ENCODE measurements around the gene SNX30.

Gene SNX30

GRCh38 chr9:112789891-112790774 lies 39.6 kb downstream of the SNX30 start (continued):
- TF ChIP-seq ZNF518A (tag by site-specific recombination; conservative IDR thresholded peaks at IDR 0.05; ENCODE audit: low read depth) (no peak), TRIM28 (IDR thresholded peaks at IDR 0.05; ENCODE audit: borderline replicate concordance, low read length) (no peak), SCRT1 (tag by site-specific recombination; IDR thresholded peaks at IDR 0.05; ENCODE audit: borderline replicate concordance) (no peak), ZNF488 (tag by site-specific recombination; IDR thresholded peaks at IDR 0.05) (no peak)

- no peaks in the 10 kb centered on the region for H3K36me3 ChIP-seq (ENCODE audit: control insufficient read depth in 2 of 2, insufficient read depth in 1 of 2, low read length in 2 of 2)
- H3K9me3 ChIP-seq (ENCODE audit: control insufficient read depth, insufficient read depth, low read depth, low read length): no peaks in the 10 kb centered on the region
- H3K4me3 ChIP-seq (ENCODE audit: low read depth, low read length): no peak overlapping the region
- ChIA-PET CTCF (interaction anchor here (0.6 to 1.8 kb wide), 17 partner anchors 8 to 701 kb away, joined by 3 to 9 read pairs (median 4); partner anchors contain the start of gene INIP), POLR2A (interaction anchor here (1.4 kb wide), 1 partner anchor 75 kb away, joined by 6 read pairs; the partner anchor contains the start of gene INIP)
- no peaks in the 10 kb centered on the region for H3K4me1 ChIP-seq (ENCODE audit: control insufficient read depth, insufficient read depth, low read length)
- TF ChIP-seq PRDM1 (tag by site-specific recombination; IDR thresholded peaks at IDR 0.05): peak; percentile 92
- TF ChIP-seq, protein P1, sequence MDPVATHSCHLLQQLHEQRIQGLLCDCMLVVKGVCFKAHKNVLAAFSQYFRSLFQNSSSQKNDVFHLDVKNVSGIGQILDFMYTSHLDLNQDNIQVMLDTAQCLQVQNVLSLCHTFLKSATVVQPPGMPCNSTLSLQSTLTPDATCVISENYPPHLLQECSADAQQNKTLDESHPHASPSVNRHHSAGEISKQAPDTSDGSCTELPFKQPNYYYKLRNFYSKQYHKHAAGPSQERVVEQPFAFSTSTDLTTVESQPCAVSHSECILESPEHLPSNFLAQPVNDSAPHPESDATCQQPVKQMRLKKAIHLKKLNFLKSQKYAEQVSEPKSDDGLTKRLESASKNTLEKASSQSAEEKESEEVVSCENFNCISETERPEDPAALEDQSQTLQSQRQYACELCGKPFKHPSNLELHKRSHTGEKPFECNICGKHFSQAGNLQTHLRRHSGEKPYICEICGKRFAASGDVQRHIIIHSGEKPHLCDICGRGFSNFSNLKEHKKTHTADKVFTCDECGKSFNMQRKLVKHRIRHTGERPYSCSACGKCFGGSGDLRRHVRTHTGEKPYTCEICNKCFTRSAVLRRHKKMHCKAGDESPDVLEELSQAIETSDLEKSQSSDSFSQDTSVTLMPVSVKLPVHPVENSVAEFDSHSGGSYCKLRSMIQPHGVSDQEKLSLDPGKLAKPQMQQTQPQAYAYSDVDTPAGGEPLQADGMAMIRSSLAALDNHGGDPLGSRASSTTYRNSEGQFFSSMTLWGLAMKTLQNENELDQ (tag by site-specific recombination; IDR thresholded peaks at IDR 0.05; ENCODE audit: low read depth): no peak
- no peak overlapping the region for H3K27ac ChIP-seq (ENCODE audit: extremely low read depth, low read depth, low read length)
These were observed 42.1 kb downstream of the SNX30 start for GRCh38 chr9:112792670-112793069.

- CTCF ChIA-PET: interaction anchor here (0.6 to 1.8 kb wide), 22 partner anchors 9 to 702 kb away, joined by 3 to 9 read pairs (median 4); partner anchors contain the start of gene INIP
- TF ChIP-seq KLF9 (tag by site-specific recombination; IDR thresholded peaks at IDR 0.05; ENCODE audit: low read depth): no peak
- no peak for TF ChIP-seq ZNF239 (tag by site-specific recombination; IDR thresholded peaks at IDR 0.05)
- peak; percentile 18; the same call in 1 of the 2 replicates for TF ChIP-seq GLIS1 (tag by site-specific recombination; IDR thresholded peaks at IDR 0.05)
- TF ChIP-seq PRDM10 (tag by site-specific recombination; IDR thresholded peaks at IDR 0.05): peak; percentile 54; the same call in 1 of the 2 replicates
- TF ChIP-seq, protein P2, sequence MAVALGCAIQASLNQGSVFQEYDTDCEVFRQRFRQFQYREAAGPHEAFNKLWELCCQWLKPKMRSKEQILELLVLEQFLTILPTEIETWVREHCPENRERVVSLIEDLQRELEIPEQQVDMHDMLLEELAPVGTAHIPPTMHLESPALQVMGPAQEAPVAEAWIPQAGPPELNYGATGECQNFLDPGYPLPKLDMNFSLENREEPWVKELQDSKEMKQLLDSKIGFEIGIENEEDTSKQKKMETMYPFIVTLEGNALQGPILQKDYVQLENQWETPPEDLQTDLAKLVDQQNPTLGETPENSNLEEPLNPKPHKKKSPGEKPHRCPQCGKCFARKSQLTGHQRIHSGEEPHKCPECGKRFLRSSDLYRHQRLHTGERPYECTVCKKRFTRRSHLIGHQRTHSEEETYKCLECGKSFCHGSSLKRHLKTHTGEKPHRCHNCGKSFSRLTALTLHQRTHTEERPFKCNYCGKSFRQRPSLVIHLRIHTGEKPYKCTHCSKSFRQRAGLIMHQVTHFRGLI (tag by site-specific recombination; IDR thresholded peaks at IDR 0.05): no peak
- TF ChIP-seq ZNF670 (tag by site-specific recombination; IDR thresholded peaks at IDR 0.05; ENCODE audit: low read depth): no peak
- no peak for TF ChIP-seq ZNF16 (tag by site-specific recombination; IDR thresholded peaks at IDR 0.05; ENCODE audit: low read depth)
- TF ChIP-seq ZNF311 (tag by site-specific recombination; IDR thresholded peaks at IDR 0.05; ENCODE audit: borderline replicate concordance): no peak
- peak; percentile 68 for TF ChIP-seq ZNF654 (tag by site-specific recombination; IDR thresholded peaks at IDR 0.05; ENCODE audit: low read depth)
- TF ChIP-seq ZNF335 (tag by site-specific recombination; conservative IDR thresholded peaks at IDR 0.05): 0 out of 2 replicates have a peak, but pooled peaks have one; percentile 18
These were observed 42.8 kb downstream of the SNX30 start for GRCh38 chr9:112793213-112793810.

More at GRCh38 chr9:112793213-112793810, 42.8 kb downstream of the SNX30 start:
- no peaks in the 10 kb centered on the region for H3K9me3 ChIP-seq (ENCODE audit: control insufficient read depth, insufficient read depth, low read depth, low read length)
- H3K4me3 ChIP-seq (ENCODE audit: low read depth, low read length): no peak overlapping the region
- no peak overlapping the region for H3K27ac ChIP-seq (ENCODE audit: extremely low read depth, low read depth, low read length)
- POLR2A ChIA-PET: interaction anchor here (1.4 kb wide), 1 partner anchor 75 kb away, joined by 6 read pairs; the partner anchor contains the start of gene INIP
- H3K4me1 ChIP-seq (ENCODE audit: control insufficient read depth, insufficient read depth, low read length): no peaks in the 10 kb centered on the region
- H3K36me3 ChIP-seq (ENCODE audit: control insufficient read depth in 2 of 2, insufficient read depth in 1 of 2, low read length in 2 of 2): no peaks in the 10 kb centered on the region

Data from HEK293 (cell line).